CD4-positive, alpha-beta memory T cell (primary cell): ENCODE measurements around the gene SMIM21. TPM values are rescaled to one million over a fixed set of nuclear protein-coding genes. Genes with fewer than 3 reads are reported as not detected.

Source experiments
- CTCF ChIA-PET: fragments of 350-600 bp; sonication (Branson Sonifier 250); formaldehyde crosslinking; loops from one replicate; lab custom pipeline; 2021; ENCODE audit warnings: inconsistent platforms; ENCODE audit not compliant: partially characterized antibody; lab: Charles Lee
- POLR2A ChIA-PET: fragments of 350-600 bp; sonication (Branson Sonifier 250); formaldehyde crosslinking; loops from one replicate; lab custom pipeline; 2021; ENCODE audit not compliant: partially characterized antibody; lab: Charles Lee
- DNase-seq, 5 donors: peaks; one replicate each; pipeline versions ENCODE4 v3.0.0 to v3.0.0-alpha.2; 2020 to 2022; ENCODE audit warnings: mixed read lengths in 1 of 5
- H3K27ac ChIP-seq: one replicate; pipeline ENCODE4 v1.7.0; 2013; ENCODE audit warnings: low read depth, low read length
- H3K27me3 ChIP-seq: 2 replicates; pipeline ENCODE4 v1.7.0; 2013; ENCODE audit warnings: mild to moderate bottlenecking, low read length, moderate library complexity; ENCODE audit not compliant: insufficient read depth
- H3K36me3 ChIP-seq: 2 replicates; pipeline ENCODE4 v1.7.0; 2013; ENCODE audit warnings: mild to moderate bottlenecking, low read length, moderate library complexity; ENCODE audit not compliant: insufficient read depth
- H3K4me1 ChIP-seq: 2 replicates; pipeline ENCODE4 v1.7.0; 2013; ENCODE audit warnings: mild to moderate bottlenecking, low read length, moderate library complexity; ENCODE audit not compliant: insufficient read depth
- H3K4me3 ChIP-seq, 2 donors: one replicate each; pipeline ENCODE4 v1.7.0; 2013; ENCODE audit warnings: low read length in 2 of 2, mild to moderate bottlenecking in 1 of 2
- H3K9me3 ChIP-seq, 2 donors: one replicate each; pipeline ENCODE4 v1.7.0; 2013; ENCODE audit warnings: low read length in 2 of 2, control low read depth in 1 of 2; ENCODE audit not compliant: control insufficient read depth in 1 of 2
- H3K27ac Mint-ChIP-seq, 7 donors: one replicate each; pipeline ENCODE4 v1.8.0; 2020 to 2021; ENCODE audit warnings: mixed read lengths in 7 of 7, mild to moderate bottlenecking in 6 of 7, inconsistent platforms in 3 of 7, moderate library complexity in 3 of 7
- H3K27me3 Mint-ChIP-seq, 2 donors: one replicate each; pipeline ENCODE4 v1.8.0; 2020 to 2021; ENCODE audit warnings: mixed read lengths in 2 of 2
- H3K36me3 Mint-ChIP-seq, 2 donors: one replicate each; pipeline ENCODE4 v1.8.0; 2020 to 2021; ENCODE audit warnings: mixed read lengths in 2 of 2, inconsistent platforms in 1 of 2, mild to moderate bottlenecking in 1 of 2
- H3K4me1 Mint-ChIP-seq, 4 donors: one replicate each; pipeline ENCODE4 v1.8.0; 2020 to 2021; ENCODE audit warnings: mixed read lengths in 4 of 4, mild to moderate bottlenecking in 1 of 4
- H3K4me3 Mint-ChIP-seq, 8 donors: one replicate each; pipeline ENCODE4 v1.8.0; 2020 to 2021; ENCODE audit warnings: mixed read lengths in 8 of 8, mild to moderate bottlenecking in 7 of 8, moderate library complexity in 6 of 8, inconsistent platforms in 3 of 8
- H3K9me3 Mint-ChIP-seq, 8 donors: one replicate each; pipeline ENCODE4 v1.8.0; 2020 to 2021; ENCODE audit warnings: mixed read lengths in 8 of 8, mild to moderate bottlenecking in 5 of 8, inconsistent platforms in 3 of 8, moderate library complexity in 1 of 8
- intact Hi-C: fragments of 100-400 bp; cut with micrococcal nuclease; formaldehyde crosslinking; loops from one replicate; pipeline ENCODE4 v1.15.1; 2023
- polyA plus RNA-seq, 2 donors: library from polyadenylated mRNA; unstranded; fragments of 300-500 nt; fragmentation: Illumina TruSeq; gene quantifications; one replicate each; pipeline ENCODE4 v1.2.3, GENCODE V29; 2021
- total RNA-seq, 2 experiments: library from RNA; stranded (reverse); gene quantifications; one replicate each; pipeline ENCODE4 v1.2.3, GENCODE V29; 2021

Gene SMIM21
- total and polyA plus RNA-seq, 4 experiments from 2014 or later = not detected

DNA sequence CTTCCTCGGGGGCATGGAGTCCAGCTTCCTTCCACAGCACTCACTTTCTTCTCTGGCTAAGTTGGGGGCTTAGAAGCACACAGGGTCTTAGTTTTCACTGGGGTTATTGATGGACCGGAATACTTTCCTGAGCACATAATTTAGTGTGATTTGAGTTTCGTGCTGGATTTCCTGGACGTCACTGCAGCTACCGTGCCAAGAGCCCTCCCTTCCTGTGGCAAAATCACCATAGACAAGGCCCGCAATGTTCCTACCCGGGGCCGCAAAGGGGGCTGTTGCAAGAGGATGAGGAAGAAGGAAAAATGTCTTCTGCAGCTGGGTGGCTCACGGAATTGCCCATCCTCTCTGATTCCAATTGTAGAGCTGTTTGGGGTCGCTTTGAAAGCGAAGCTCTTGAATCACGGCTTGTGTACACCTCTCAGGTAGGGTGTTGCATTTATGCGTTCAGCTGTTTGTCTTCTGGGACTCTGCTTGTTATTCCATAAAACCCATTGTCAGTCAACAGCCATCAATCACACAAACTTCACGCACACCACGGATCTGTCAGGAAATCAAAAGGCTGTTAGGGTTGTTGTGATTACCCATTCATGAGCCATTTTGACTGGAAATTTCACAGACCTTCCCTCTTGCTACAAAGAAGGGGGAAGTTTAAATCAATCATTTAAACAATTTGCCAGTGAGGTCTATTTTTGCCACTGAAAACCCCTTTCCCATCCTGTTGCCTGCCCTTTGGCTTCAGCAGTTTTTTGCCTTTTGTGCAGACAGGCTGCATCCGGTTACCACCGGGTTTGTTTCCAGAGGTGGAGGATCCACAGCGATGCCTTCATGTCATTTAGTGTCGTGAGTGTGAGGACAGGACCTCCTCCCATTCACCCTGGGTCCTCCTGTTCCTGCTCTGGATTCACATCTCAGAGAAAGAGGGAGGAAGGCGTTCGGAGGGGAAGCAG, 36.0 kb downstream of the SMIM21 start:
- ChIA-PET CTCF (no interaction called here), POLR2A (no interaction called here)
- H3K27ac ChIP-seq = no peak overlapping the region
- H3K9me3 ChIP-seq = no peaks in the 10 kb centered on the region
- H3K4me3 ChIP-seq = no peak overlapping the region
- no peak overlapping the region for H3K4me3 Mint-ChIP-seq
- H3K4me1 ChIP-seq = no peaks in the 10 kb centered on the region
- intact Hi-C loops = no loop called here
- no peaks in the 10 kb centered on the region for H3K36me3 Mint-ChIP-seq
- peaks cover 0 to 1% (median 0%) of the 10 kb centered on the region in 4 donors for H3K4me1 Mint-ChIP-seq
- H3K27me3 ChIP-seq = no peaks in the 10 kb centered on the region
- no peak for DNase-seq
- no peaks in the 10 kb centered on the region for H3K9me3 Mint-ChIP-seq
- no peak overlapping the region for H3K27ac Mint-ChIP-seq
- no peaks in the 10 kb centered on the region for H3K36me3 ChIP-seq
- peaks cover 18 to 21% of the 10 kb centered on the region in 2 donors for H3K27me3 Mint-ChIP-seq

GRCh38 chr18:75390854-75391253, 36.6 kb downstream of the SMIM21 start:
- no peak for DNase-seq
- intact Hi-C loops = no loop called here
- H3K4me1 ChIP-seq = no peaks in the 10 kb centered on the region
- POLR2A ChIA-PET = no interaction called here
- Mint-ChIP-seq H3K4me3 (no peak overlapping the region), H3K27ac (no peak overlapping the region), H3K4me1 (peaks cover 0 to 1% (median 0%) of the 10 kb centered on the region in 4 donors), H3K9me3 (no peaks in the 10 kb centered on the region), H3K36me3 (no peaks in the 10 kb centered on the region), H3K27me3 (peaks cover 19 to 21% of the 10 kb centered on the region in 2 donors)
- no peaks in the 10 kb centered on the region for H3K9me3 ChIP-seq
- CTCF ChIA-PET = no interaction called here
- no peak overlapping the region for H3K27ac ChIP-seq
- no peaks in the 10 kb centered on the region for H3K36me3 ChIP-seq
- no peaks in the 10 kb centered on the region for H3K27me3 ChIP-seq
- no peak overlapping the region for H3K4me3 ChIP-seq

GRCh38 chr18:75384144-75384543, 43.4 kb downstream of the SMIM21 start:
- no peak overlapping the region for H3K27ac Mint-ChIP-seq
- intact Hi-C loops = no loop called here
- ChIA-PET CTCF (no interaction called here), POLR2A (no interaction called here)
- no peaks in the 10 kb centered on the region for H3K36me3 ChIP-seq
- H3K4me1 ChIP-seq = no peaks in the 10 kb centered on the region
- DNase-seq = no peak
- no peaks in the 10 kb centered on the region for H3K27me3 ChIP-seq
- H3K4me3 ChIP-seq = no peak overlapping the region
- no peak overlapping the region for H3K4me3 Mint-ChIP-seq
- no peaks in the 10 kb centered on the region for H3K36me3 Mint-ChIP-seq
- peaks cover 0 to 4% (median 0%) of the 10 kb centered on the region in 8 donors for H3K9me3 Mint-ChIP-seq
- H3K9me3 ChIP-seq = no peaks in the 10 kb centered on the region
- H3K4me1 Mint-ChIP-seq = no peaks in the 10 kb centered on the region
- peaks cover 10 to 15% of the 10 kb centered on the region in 2 donors for H3K27me3 Mint-ChIP-seq
- H3K27ac ChIP-seq = no peak overlapping the region

GRCh38 chr18:75378376-75379315, 48.9 kb downstream of the SMIM21 start:
- POLR2A ChIA-PET = no interaction called here
- no peaks in the 10 kb centered on the region for H3K36me3 Mint-ChIP-seq
- H3K27me3 Mint-ChIP-seq = peaks cover 3% of the 10 kb centered on the region in 2 donors

DNA sequence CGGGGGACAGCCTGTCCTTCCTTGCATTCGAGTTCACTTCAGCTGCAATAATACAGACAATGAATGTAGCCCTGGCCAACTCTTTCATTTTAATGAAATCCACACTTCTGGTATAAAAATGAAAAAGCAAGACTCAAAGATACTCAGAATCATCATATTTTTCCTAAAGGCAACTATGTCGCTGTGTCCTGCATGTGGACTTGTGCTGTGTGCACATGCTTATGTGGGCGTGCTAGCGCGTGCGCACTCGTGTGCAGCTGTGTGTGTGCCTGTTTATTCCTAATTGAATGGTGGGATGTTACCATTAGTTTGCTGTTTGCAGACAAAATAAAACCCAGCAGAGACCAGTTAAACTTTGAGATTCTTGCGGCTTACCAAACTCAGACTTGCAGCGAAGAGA, 49.6 kb downstream of the SMIM21 start:
- no peak for DNase-seq
- H3K4me3 Mint-ChIP-seq = no peak overlapping the region
- POLR2A ChIA-PET = no interaction called here
- Histone ChIP-seq H3K4me1 (no peaks in the 10 kb centered on the region), H3K27me3 (no peaks in the 10 kb centered on the region), H3K27ac (no peak overlapping the region), H3K9me3 (no peaks in the 10 kb centered on the region), H3K36me3 (no peaks in the 10 kb centered on the region), H3K4me3 (no peak overlapping the region)
- peaks cover 1 to 2% of the 10 kb centered on the region in 2 donors for H3K27me3 Mint-ChIP-seq
- intact Hi-C loops = no loop called here
- H3K36me3 Mint-ChIP-seq = no peaks in the 10 kb centered on the region
- no peaks in the 10 kb centered on the region for H3K4me1 Mint-ChIP-seq
- CTCF ChIA-PET = no interaction called here
- H3K9me3 Mint-ChIP-seq = peaks cover 0 to 4% (median 1%) of the 10 kb centered on the region in 8 donors
- H3K27ac Mint-ChIP-seq = no peak overlapping the region

More at GRCh38 chr18:75378376-75379315, 48.9 kb downstream of the SMIM21 start:
- CTCF ChIA-PET = no interaction called here
- Histone ChIP-seq H3K27ac (no peak overlapping the region), H3K36me3 (no peaks in the 10 kb centered on the region), H3K4me3 (no peak overlapping the region), H3K4me1 (no peaks in the 10 kb centered on the region), H3K9me3 (no peaks in the 10 kb centered on the region), H3K27me3 (no peaks in the 10 kb centered on the region)
- Mint-ChIP-seq H3K4me1 (no peaks in the 10 kb centered on the region), H3K27ac (no peak overlapping the region), H3K9me3 (peaks cover 0 to 4% (median 0%) of the 10 kb centered on the region in 8 donors), H3K4me3 (no peak overlapping the region)
- DNase-seq = no peak
- intact Hi-C loops = no loop called here

DNA sequence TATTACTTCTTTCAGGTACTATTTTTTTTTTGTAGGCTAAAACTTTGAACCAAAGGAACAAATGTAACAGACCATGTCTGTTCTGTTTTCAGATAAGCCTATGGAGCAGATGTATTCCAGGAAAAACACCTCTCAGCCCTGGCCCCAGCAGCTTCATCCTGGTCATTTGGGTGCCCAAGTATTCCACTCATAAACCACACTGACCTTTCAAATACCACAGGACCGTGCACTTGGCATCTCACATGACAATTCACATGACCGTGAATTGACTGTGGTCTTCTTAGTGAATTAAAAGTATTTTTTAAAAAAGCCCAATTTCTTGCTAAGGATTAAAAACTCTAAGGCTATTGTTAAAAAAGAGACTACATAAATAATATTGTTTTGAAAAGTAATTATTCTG, 50.2 kb downstream of the SMIM21 start:
- H3K36me3 Mint-ChIP-seq = no peaks in the 10 kb centered on the region
- Histone ChIP-seq H3K9me3 (no peaks in the 10 kb centered on the region), H3K4me3 (no peak overlapping the region), H3K4me1 (no peaks in the 10 kb centered on the region), H3K27ac (no peak overlapping the region), H3K36me3 (no peaks in the 10 kb centered on the region), H3K27me3 (no peaks in the 10 kb centered on the region)
- DNase-seq = no peak
- H3K9me3 Mint-ChIP-seq = peaks cover 0 to 4% (median 2%) of the 10 kb centered on the region in 8 donors
- H3K27me3 Mint-ChIP-seq = peaks cover 1 to 3% of the 10 kb centered on the region in 2 donors
- intact Hi-C loops = no loop called here
- no peak overlapping the region for H3K4me3 Mint-ChIP-seq
- POLR2A ChIA-PET = no interaction called here
- CTCF ChIA-PET = no interaction called here
- no peaks in the 10 kb centered on the region for H3K4me1 Mint-ChIP-seq
- H3K27ac Mint-ChIP-seq = no peak overlapping the region

- Histone ChIP-seq H3K4me1 (no peaks in the 10 kb centered on the region), H3K9me3 (no peaks in the 10 kb centered on the region), H3K36me3 (no peaks in the 10 kb centered on the region), H3K27me3 (no peaks in the 10 kb centered on the region), H3K4me3 (no peak overlapping the region), H3K27ac (no peak overlapping the region)
- H3K27me3 Mint-ChIP-seq = peaks cover 1 to 3% of the 10 kb centered on the region in 2 donors
- DNase-seq = no peak
- no peak overlapping the region for H3K4me3 Mint-ChIP-seq
- ChIA-PET CTCF (no interaction called here), POLR2A (no interaction called here)
- no peaks in the 10 kb centered on the region for H3K4me1 Mint-ChIP-seq
- no peak overlapping the region for H3K27ac Mint-ChIP-seq
- intact Hi-C loops = no loop called here
- H3K9me3 Mint-ChIP-seq = peaks cover 0 to 4% (median 1%) of the 10 kb centered on the region in 8 donors
- H3K36me3 Mint-ChIP-seq = no peaks in the 10 kb centered on the region
Observed at GRCh38 chr18:75376004-75376403, 51.5 kb downstream of the SMIM21 start.
